H9 (cell line): ENCODE data around the gene FRAS1. TPM values are rescaled to one million over a fixed set of nuclear protein-coding genes. Genes with fewer than 3 reads are reported as not detected.

Experiments used
- DNase-seq: peaks from one replicate; pipeline ENCODE4 v3.0.0-alpha.2; 2017
- H2AFZ ChIP-seq: one replicate; pipeline ENCODE4 v1.6.1; 2013; ENCODE audit warnings: mild to moderate bottlenecking, low read length, control low read depth, moderate library complexity
- H2AK5ac ChIP-seq: 2 replicates; pipeline ENCODE4 v1.6.1; 2013; ENCODE audit warnings: low read length, control low read depth, mixed read lengths; ENCODE audit not compliant: insufficient read length
- H2BK120ac ChIP-seq: one replicate; pipeline ENCODE4 v1.6.1; 2013; ENCODE audit warnings: low read depth, mild to moderate bottlenecking, low read length, control low read depth, inconsistent platforms; ENCODE audit not compliant: poor library complexity, severe bottlenecking
- H2BK12ac ChIP-seq: 2 replicates; pipeline ENCODE4 v1.6.1; 2013; ENCODE audit warnings: low read length, control low read depth, mixed read lengths, low read depth; ENCODE audit not compliant: insufficient read length
- H2BK15ac ChIP-seq: 2 replicates; pipeline ENCODE4 v1.6.1; 2013; ENCODE audit warnings: low read depth, low read length, control low read depth
- H2BK20ac ChIP-seq: one replicate; pipeline ENCODE4 v1.6.1; 2013; ENCODE audit warnings: low read depth, mild to moderate bottlenecking, low read length, control low read depth, inconsistent platforms; ENCODE audit not compliant: poor library complexity, severe bottlenecking
- H2BK5ac ChIP-seq: 2 replicates; pipeline ENCODE4 v1.6.1; 2013; ENCODE audit warnings: low read length, control low read depth, mixed read lengths; ENCODE audit not compliant: insufficient read length
- H3K14ac ChIP-seq: 2 replicates; pipeline ENCODE4 v1.6.1; 2013; ENCODE audit warnings: low read length, control low read depth; ENCODE audit not compliant: insufficient read depth
- H3K18ac ChIP-seq: 2 replicates; pipeline ENCODE4 v1.6.1; 2013; ENCODE audit warnings: low read depth, mild to moderate bottlenecking, mixed read lengths, low read length, control low read depth; ENCODE audit not compliant: insufficient read length
- H3K23ac ChIP-seq: 2 replicates; pipeline ENCODE4 v1.6.1; 2013; ENCODE audit warnings: low read length, control low read depth, mixed read lengths, low read depth; ENCODE audit not compliant: insufficient read length
- H3K23me2 ChIP-seq: 2 replicates; pipeline ENCODE4 v1.6.1; 2013; ENCODE audit warnings: low read depth, mild to moderate bottlenecking, mixed read lengths, low read length, control low read depth; ENCODE audit not compliant: insufficient read length, poor library complexity, severe bottlenecking
- H3K27ac ChIP-seq: 2 replicates; pipeline ENCODE4 v1.5.1; 2013; ENCODE audit warnings: low read length, control low read depth, mixed read lengths, low read depth; ENCODE audit not compliant: insufficient read length
- H3K27me3 ChIP-seq: 2 replicates; pipeline ENCODE4 v1.6.1; 2013; ENCODE audit warnings: low read length, control low read depth, inconsistent platforms; ENCODE audit not compliant: insufficient read depth
- H3K4ac ChIP-seq: 2 replicates; pipeline ENCODE4 v1.6.1; 2013; ENCODE audit warnings: low read depth, mild to moderate bottlenecking, control low read depth, inconsistent platforms, low read length, moderate library complexity
- H3K4me1 ChIP-seq: 2 replicates; pipeline ENCODE4 v1.6.1; 2013; ENCODE audit warnings: low read length, control low read depth, inconsistent platforms; ENCODE audit not compliant: insufficient read depth
- H3K4me2 ChIP-seq: 2 replicates; pipeline ENCODE4 v1.6.1; 2013; ENCODE audit warnings: low read length, control low read depth, mixed read lengths; ENCODE audit not compliant: insufficient read length, insufficient read depth
- H3K56ac ChIP-seq: 2 replicates; pipeline ENCODE4 v1.6.1; 2013; ENCODE audit warnings: low read depth, mild to moderate bottlenecking, mixed read lengths, low read length, control low read depth; ENCODE audit not compliant: insufficient read length
- H3K79me1 ChIP-seq: 2 replicates; pipeline ENCODE4 v1.6.1; 2013; ENCODE audit warnings: low read depth, mild to moderate bottlenecking, moderate library complexity, low read length, control low read depth, inconsistent platforms; ENCODE audit not compliant: insufficient read depth, poor library complexity, severe bottlenecking
- H3K79me2 ChIP-seq: 2 replicates; pipeline ENCODE4 v1.6.1; 2013; ENCODE audit warnings: low read length, control low read depth, inconsistent platforms; ENCODE audit not compliant: insufficient read depth
- H3K9ac ChIP-seq: 2 replicates; pipeline ENCODE4 v1.6.1; 2013; ENCODE audit warnings: low read length, control low read depth, mixed read lengths; ENCODE audit not compliant: insufficient read length; ENCODE audit errors: extremely low read depth
- H3K9me3 ChIP-seq: one replicate; pipeline ENCODE4 v1.6.1; 2013; ENCODE audit warnings: low read depth, low read length, inconsistent platforms; ENCODE audit not compliant: control insufficient read depth
- H3T11ph ChIP-seq: one replicate; pipeline ENCODE4 v1.6.1; 2013; ENCODE audit warnings: mild to moderate bottlenecking, low read length, control low read depth, inconsistent platforms
- H4K20me1 ChIP-seq: one replicate; pipeline ENCODE4 v1.6.1; 2013; ENCODE audit not compliant: control insufficient read depth, insufficient read length, insufficient read depth
- H4K5ac ChIP-seq: 2 replicates; pipeline ENCODE4 v1.6.1; 2013; ENCODE audit warnings: low read depth, mild to moderate bottlenecking, mixed read lengths, low read length, control low read depth; ENCODE audit not compliant: insufficient read length
- H4K8ac ChIP-seq: replicated peaks from 2 replicates; pipeline ENCODE4 v1.6.1; 2013; ENCODE audit warnings: low read length, control low read depth, mixed read lengths, low read depth; ENCODE audit not compliant: insufficient read length
- H4K91ac ChIP-seq: 2 replicates; pipeline ENCODE4 v1.6.1; 2013; ENCODE audit warnings: low read depth, mild to moderate bottlenecking, moderate library complexity, mixed read lengths, low read length, control low read depth; ENCODE audit not compliant: insufficient read length
- H3K27ac Mint-ChIP-seq, 3 experiments: 2 replicates in 2 of 3; 3 replicates in 1 of 3; pipeline ENCODE4 v1.8.0; 2020 to 2021; ENCODE audit warnings: mixed read lengths in 3 of 3, mild to moderate bottlenecking in 1 of 3, moderate library complexity in 1 of 3
- H3K27me3 Mint-ChIP-seq: 2 replicates; pipeline ENCODE4 v1.8.0; 2021; ENCODE audit warnings: low read depth, mild to moderate bottlenecking, moderate library complexity, mixed read lengths
- H3K36me3 Mint-ChIP-seq, 3 experiments: 2 replicates in 2 of 3; 3 replicates in 1 of 3; pipeline ENCODE4 v1.8.0; 2020 to 2021; ENCODE audit warnings: low read depth in 3 of 3, mixed read lengths in 3 of 3; ENCODE audit not compliant: insufficient read depth in 1 of 3
- H3K4me1 Mint-ChIP-seq, 2 experiments: 2 replicates each; pipeline ENCODE4 v1.8.0; 2020; ENCODE audit warnings: mixed read lengths in 2 of 2
- H3K4me3 Mint-ChIP-seq, 2 experiments: 2 replicates in 1 of 2; 3 replicates in 1 of 2; pipeline ENCODE4 v1.8.0; 2020 to 2021; ENCODE audit warnings: mild to moderate bottlenecking in 2 of 2, mixed read lengths in 2 of 2, moderate library complexity in 1 of 2
- H3K9me3 Mint-ChIP-seq, 2 experiments: 2 replicates in 1 of 2; 3 replicates in 1 of 2; pipeline ENCODE4 v1.8.0; 2020; ENCODE audit warnings: mild to moderate bottlenecking in 2 of 2, mixed read lengths in 2 of 2, moderate library complexity in 1 of 2
- WGBS: extraction: QIAGEN DNeasy Blood & Tissue Kit; methylation state at CpG from one replicate; pipeline ENCODE4 v1.1.7; 2013; ENCODE audit warnings: missing lambda C conversion rate, low lambda C conversion rate, mixed read lengths; ENCODE audit not compliant: insufficient read length; ENCODE audit errors: extremely low coverage; 5-methylcytosine and 5-hydroxymethylcytosine counted together
- total RNA-seq: library from RNA; stranded (reverse); gene quantifications from 2 replicates; pipeline ENCODE4 v1.2.1, GENCODE V29; 2021
- TF ChIP-seq, protein P1 (sequence below): fragments of 200-600 bp; sonication (generic); conservative IDR thresholded peaks from 3 replicates; pipeline ENCODE4 v1.8.0; 2021; ENCODE audit warnings: antibody characterized with exemption, mild to moderate bottlenecking

The FRAS1 gene
- total RNA-seq, 1 experiment from 2014 or later: 58.5 TPM

DNA sequence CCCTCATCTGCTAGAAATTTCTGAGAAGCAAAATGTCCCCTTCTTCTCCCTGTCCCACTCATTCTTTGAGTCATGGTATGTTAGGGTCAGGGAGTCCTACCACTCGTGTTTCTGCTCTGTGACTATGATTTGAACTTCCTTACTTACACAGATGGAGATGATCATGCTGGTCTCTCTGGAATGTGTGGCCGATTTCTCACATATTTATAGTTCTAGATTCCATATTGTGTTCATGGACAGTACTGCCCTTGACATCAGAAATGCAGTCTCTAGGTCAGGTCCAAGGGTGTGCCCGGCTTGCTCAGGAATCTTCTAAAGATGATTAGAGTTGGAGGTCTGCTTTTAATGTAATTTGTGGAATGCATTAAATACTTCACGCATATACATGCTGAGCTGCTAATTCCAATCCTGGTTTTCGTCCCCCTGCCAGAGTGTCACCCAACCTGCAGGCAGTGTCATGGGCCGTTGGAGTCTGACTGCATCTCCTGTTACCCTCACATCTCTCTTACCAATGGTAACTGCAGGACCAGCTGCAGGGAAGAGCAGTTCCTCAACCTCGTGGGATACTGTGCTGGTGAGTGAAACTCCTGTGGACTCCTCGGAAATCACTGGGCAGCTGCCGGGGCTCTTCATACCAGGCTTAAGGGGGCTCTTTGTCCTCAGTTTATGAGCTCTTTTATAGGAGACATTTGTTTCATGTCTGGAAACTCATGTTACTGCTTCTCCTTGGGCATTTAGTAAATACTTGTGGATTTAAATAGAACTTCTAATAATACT, 280.3 kb downstream of the FRAS1 start:
- Mint-ChIP-seq H3K9me3 (no peaks in the 10 kb centered on the region), H3K27ac (no peak overlapping the region; a peak in 1 of 7 replicates), H3K4me3 (no peak overlapping the region), H3K4me1 (peaks cover 43 to 48% of the 10 kb centered on the region in 2 experiments), H3K36me3 (peaks cover 46 to 64% (median 58%) of the 10 kb centered on the region in 3 experiments), H3K27me3 (no peaks in the 10 kb centered on the region)
- Histone ChIP-seq H3K18ac (no peak overlapping the region), H3K79me1 (no peaks in the 10 kb centered on the region), H3K27ac (no peak overlapping the region), H4K20me1 (no peaks in the 10 kb centered on the region), H3T11ph (no peak overlapping the region), H2BK12ac (no peak overlapping the region), H3K9ac (no peak overlapping the region), H3K23ac (no peak overlapping the region), H2BK15ac (no peak overlapping the region), H2BK20ac (no peak overlapping the region), H4K5ac (no peak overlapping the region), H4K8ac (no peak overlapping the region), H3K56ac (no peak overlapping the region), H4K91ac (no peak overlapping the region), H3K4me2 (no peak overlapping the region), H2BK5ac (no peak overlapping the region), H2AK5ac (no peak overlapping the region), H3K14ac (no peak overlapping the region), H2AFZ (no peak overlapping the region), H3K27me3 (no peaks in the 10 kb centered on the region), H2BK120ac (no peak overlapping the region), H3K4me1 (peaks cover 22% of the 10 kb centered on the region), H3K79me2 (no peaks in the 10 kb centered on the region), H3K23me2 (no peaks in the 10 kb centered on the region), H3K4ac (no peak overlapping the region), H3K9me3 (no peaks in the 10 kb centered on the region)
- no CpG with 5 or more reads among the region's 9 CpGs for WGBS
- TF ChIP-seq, protein P1, sequence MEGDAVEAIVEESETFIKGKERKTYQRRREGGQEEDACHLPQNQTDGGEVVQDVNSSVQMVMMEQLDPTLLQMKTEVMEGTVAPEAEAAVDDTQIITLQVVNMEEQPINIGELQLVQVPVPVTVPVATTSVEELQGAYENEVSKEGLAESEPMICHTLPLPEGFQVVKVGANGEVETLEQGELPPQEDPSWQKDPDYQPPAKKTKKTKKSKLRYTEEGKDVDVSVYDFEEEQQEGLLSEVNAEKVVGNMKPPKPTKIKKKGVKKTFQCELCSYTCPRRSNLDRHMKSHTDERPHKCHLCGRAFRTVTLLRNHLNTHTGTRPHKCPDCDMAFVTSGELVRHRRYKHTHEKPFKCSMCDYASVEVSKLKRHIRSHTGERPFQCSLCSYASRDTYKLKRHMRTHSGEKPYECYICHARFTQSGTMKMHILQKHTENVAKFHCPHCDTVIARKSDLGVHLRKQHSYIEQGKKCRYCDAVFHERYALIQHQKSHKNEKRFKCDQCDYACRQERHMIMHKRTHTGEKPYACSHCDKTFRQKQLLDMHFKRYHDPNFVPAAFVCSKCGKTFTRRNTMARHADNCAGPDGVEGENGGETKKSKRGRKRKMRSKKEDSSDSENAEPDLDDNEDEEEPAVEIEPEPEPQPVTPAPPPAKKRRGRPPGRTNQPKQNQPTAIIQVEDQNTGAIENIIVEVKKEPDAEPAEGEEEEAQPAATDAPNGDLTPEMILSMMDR: no peak
- no peak for DNase-seq
